HG02642 (cell line): ENCODE results near the gene L3MBTL4.

Experiments used
- ATAC-seq: cut with Tn5 transposase; IDR thresholded peaks from one replicate; pipeline ENCODE4 v1.9.1; 2021; ENCODE audit warnings: mild to moderate bottlenecking; ENCODE audit not compliant: unreplicated experiment, poor library complexity

Gene L3MBTL4

DNA sequence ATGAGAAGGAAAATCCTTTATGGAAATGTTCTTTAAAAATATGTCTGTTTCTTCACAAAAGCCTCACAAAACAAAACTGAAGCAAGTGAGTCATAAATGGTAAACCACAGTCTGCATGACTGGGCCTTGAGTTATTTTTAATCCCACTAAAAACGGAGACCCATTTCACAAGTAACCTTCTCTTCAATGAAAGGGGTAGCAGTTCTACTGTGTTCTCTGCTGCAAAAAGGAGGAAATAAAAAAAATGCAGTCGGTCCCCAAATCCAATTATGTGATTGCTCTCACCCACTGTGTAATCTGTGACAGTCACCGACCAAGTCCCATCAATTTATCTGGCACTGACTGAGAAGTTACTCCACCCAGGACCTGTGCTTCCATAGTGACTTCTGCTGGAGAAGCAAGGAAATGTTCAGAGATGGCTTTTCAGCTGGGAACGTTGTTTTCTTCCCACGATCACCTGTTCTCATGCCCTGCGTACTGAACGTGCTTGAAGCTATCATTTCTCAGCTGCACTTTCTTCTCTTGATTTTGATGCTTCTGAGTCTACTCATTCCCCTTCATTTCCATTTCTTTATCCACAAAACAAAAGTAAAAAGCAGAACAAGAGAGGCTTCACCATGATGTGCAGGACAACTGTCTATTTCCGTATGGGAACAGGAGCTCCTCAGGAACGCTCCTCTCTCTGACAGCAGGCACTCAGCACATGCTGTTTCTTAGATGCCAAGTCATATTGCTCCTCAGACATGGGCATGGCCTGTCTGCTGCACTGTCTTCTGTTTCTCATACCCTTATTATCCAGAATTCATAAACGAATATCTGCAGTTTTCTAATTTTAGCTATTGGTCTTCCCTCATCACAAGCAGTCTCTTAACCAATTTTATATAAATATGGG lies 439.4 kb downstream of the L3MBTL4 start:
- ATAC-seq, result peak; percentile 77

DNA sequence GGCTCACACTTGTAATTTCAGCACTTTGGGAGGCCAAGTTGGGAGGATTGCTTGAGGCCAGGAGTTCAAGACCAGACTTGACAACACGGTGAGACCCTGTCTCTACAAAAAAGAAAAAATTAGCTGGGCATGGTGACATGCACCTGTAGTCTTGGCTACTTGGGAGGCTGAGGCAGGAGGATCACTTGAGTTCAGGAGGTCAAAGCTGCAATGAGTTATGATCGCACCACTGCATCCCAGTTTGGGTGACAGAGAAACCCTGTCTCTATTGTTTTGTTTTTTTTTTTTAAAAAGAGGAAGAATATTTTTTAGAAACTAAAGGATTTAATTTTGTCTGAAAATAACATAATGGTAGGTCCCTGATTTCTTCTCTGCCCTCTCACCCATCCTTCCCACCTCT lies 440.0 kb downstream of the L3MBTL4 start:
- ATAC-seq, result no peak

DNA sequence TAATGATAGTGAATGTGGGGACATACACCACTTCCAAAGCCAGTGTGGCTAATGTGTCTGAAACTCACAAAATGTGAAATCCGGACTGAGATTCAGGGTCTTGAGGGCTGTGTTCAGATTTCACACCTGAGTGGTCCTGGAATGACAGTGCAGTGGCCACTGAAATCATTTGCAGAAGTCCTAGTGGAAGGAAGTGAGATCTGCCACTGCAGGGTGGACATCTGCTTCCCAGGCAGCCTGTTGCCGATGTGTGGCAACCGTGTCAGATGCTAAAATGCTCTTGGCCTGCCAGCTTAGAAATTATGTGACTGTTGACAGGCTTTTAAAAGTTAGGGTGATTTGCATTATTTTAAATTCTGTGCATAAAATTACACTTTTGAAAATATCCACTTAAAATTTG lies 441.6 kb downstream of the L3MBTL4 start:
- no peak for ATAC-seq

DNA sequence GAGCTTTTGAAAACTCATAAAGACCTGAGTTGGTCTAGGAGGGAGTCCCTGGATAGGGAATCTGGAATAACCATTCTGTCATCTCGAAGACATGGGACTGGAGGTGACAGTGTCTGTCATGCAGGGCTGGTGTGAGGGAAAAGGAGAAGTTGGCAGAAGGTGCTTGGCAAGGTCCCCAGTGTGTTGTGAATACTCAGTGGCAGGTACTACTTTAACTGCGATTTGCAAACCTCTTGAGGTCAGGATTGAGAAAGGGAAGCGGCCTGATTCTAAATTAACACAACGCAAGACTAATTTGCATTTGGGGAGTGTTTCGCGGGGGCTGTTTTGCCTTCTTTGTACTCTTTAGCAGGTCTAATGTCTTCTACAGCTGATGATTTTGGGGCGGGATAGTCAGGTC lies 442.4 kb downstream of the L3MBTL4 start:
- ATAC-seq, result peak; percentile 50

DNA sequence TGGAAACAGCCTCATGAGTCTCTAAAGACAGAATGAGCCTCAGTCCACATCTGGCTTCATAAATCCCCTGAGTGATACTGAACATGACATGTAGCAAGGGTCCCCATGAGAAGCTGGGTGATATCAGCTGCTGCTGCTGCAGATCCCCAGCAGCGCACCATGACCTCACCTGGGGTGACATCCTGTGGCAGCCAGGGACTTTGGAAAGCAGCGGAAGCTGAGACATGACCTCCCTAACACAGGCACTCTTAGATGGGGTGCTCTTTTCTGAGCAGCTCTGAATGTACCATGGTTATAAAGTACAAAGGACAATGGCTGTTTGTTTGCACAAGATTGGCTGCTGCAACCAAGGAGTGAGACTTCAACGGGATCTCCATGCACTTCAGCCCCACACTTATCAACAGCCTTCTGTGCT lies 444.7 kb downstream of the L3MBTL4 start:
- ATAC-seq, result no peak

DNA sequence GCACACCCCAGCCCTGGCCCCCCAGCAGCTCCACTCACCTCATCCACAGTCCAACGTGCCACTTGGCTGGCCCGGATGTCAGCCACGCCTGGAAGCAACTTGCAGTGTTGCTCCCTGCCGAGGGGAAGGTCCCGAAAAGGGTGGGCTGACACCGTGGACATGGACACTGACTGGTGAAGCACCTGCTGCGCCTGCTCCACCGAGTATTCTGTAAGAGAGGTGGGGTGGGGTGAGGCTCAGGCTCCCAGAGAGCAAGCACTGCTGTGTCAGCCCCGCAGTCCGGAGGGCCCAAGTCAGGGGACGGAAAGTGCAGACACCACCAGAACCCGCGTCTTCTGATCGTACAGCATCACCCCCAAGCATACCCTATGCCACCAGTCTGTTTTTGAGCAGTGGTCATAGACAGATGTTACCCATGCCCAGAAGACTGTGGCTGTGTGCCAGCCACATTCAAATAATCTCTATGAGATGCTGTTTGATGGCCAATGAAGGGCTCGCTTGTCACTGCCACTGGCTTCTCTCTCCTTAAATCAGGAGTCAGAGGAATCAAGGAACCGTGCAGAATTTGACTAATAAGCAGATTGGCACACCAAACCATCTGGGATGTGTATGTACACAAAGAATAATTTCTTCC lies 445.2 kb downstream of the L3MBTL4 start:
- no peak for ATAC-seq

DNA sequence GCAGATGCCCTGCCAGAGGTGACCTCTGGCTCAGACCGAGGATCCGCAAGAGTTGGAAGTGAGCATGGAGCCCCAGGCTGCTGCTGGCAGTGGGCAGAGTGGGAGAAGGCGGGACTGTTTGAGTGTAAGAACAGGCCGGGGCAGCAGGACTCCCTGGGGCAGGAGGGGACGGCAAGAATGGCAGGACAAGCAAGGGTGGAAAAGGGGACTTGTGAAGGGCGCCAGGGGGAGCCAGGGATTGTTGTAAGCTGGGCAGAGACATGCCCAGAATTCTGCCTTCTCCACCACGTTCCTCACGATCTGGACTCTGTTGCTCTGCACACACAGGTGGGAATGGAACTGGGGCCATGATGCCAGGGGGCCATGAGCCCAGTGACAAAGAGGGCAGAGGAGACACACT lies 447.0 kb downstream of the L3MBTL4 start:
- ATAC-seq, result no peak

DNA sequence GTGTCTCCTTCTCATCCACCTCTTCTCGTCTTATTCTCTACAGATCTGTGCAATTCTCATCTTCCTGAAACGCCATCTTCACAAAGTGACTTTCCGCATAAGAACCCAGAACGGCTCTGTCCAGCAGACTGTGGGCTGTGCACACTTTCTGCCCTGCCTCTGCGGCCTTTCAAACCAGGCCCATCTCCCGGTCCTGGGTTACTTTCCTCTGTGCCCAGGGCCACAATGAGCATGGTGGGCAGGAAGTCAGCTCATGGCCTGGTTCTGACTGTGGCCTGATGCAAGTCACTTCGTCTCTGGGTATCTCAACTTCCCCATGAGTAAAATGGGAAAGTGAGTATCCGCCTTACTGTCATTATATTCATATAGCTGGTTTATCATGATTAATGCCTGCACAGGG lies 447.7 kb downstream of the L3MBTL4 start:
- ATAC-seq, result no peak

DNA sequence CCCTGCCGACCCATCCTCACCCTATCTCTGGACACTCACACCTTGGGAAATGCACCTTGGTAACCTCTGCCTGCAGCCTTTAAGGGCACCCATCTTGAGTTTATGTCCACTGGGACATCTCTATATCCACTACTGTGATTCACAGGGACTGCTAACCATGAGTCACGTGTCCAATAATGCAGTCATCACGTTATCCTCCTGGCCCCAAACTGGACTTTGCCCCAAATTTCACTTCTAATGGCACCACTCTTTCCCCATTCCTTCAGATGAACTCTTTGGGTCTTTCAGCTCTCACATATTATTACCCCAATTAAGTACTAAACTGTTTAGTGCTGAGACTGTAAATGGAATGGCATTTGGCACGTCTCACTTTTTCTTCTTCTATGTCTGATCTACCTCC lies 448.2 kb downstream of the L3MBTL4 start:
- ATAC-seq, result no peak

DNA sequence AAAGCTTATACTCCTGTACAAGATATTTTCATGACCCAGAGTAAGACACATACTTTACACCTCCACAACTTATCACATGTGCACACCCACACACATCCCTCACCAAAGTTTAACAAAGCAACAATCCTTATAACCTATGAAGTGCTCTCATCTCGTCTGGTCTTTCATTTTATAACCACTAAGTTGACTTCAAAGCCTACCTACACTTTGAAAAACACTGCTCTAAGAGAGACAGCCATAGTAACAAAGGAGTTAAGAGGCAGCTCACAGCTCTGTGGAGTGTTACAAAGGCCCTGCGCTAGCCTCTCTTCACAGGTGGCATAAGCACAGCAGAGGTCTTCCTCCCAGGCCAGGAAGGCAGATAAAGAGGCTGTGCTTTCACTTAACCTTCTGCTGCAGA lies 449.7 kb downstream of the L3MBTL4 start:
- ATAC-seq, result no peak

DNA sequence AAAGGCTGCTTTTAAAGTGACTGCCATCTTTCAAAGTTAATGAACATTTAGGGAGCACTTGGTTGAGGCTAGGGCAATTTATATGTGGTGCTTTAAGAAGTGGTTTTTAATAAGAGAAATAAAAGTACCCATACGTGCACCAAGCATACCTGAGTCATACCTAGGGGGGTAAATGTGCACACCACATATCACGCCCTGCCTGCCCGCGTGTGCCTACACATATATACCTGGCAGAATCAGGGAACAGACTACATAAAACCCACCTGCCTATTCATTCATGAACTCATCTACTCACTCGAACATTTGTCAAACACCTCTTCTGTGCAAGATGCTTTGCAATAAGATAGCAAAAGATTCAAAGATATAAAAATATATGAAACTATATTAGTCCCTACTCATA lies 450.1 kb downstream of the L3MBTL4 start:
- no peak for ATAC-seq

DNA sequence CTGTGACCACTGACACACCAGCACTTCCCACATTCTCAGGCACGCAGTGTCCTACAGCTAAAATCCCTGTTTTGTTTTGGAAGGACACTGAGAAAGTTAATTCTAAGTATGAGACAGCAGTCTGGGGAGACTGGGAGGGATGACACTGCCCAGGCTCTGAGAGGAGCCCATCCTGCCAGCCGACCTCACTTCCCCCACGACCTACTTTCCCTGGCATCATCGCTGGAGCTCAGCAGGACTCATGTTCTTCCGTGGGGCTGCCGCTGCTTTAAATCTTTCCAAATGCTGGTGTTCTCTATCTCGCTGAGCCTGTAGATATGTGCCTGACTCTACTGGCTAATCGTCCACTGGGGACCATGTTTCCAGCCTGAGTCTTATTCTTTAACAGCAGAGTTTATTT lies 450.6 kb downstream of the L3MBTL4 start:
- ATAC-seq, result no peak

DNA sequence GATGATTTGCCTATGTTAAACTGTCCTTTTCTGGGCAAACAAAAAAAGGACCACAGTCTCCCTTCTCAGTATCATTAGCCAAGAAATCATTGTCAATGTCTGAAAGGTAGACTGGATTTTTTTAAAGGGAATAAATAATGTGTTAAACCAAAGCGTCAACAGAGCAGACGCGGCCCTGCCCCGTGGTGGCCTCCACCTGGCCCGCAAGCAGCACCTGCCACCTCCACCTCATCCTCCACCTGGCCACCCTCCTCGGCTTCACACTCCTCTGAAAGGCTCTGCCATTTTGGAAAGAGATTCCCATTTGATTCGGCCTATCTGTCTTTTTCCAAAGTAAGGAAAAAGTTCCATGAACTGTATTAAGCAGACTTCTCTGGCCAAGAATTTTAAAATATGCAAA lies 451.4 kb downstream of the L3MBTL4 start:
- no peak for ATAC-seq

DNA sequence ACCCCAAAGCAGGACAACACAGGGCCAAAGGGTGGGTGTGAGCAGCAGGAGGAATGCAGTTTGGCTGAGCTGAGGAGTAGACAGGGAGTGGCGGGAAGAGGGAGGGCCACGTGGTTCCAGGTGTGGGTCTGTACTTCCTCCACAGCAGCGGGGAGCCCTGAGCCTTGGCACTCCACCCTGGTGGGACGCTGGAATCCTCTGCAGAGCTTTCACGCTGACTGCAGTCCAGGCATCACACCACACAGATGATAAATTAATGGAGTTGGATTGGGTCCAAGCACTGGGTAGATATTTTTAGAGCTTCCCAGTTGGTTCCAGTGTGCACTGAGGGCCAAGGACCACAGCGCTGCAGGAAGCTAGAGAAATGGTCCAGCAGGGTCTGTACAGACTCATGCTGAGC lies 452.3 kb downstream of the L3MBTL4 start:
- no peak for ATAC-seq

DNA sequence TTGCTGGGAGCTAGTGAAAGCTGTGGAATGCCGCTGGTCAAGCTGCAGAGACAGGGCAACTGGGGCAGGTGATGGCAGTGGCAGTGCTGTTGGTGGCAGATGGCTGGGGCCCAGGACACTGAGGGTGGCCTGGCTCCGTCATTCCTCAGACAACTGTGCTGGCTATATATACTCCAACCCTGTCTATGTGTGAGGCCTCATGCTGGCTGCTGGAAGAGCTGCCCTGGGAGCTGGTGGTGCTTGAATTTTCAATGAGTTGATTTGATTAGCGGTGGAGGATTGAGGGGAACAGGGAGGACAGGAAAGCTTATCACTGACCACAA lies 452.9 kb downstream of the L3MBTL4 start:
- no peak for ATAC-seq

DNA sequence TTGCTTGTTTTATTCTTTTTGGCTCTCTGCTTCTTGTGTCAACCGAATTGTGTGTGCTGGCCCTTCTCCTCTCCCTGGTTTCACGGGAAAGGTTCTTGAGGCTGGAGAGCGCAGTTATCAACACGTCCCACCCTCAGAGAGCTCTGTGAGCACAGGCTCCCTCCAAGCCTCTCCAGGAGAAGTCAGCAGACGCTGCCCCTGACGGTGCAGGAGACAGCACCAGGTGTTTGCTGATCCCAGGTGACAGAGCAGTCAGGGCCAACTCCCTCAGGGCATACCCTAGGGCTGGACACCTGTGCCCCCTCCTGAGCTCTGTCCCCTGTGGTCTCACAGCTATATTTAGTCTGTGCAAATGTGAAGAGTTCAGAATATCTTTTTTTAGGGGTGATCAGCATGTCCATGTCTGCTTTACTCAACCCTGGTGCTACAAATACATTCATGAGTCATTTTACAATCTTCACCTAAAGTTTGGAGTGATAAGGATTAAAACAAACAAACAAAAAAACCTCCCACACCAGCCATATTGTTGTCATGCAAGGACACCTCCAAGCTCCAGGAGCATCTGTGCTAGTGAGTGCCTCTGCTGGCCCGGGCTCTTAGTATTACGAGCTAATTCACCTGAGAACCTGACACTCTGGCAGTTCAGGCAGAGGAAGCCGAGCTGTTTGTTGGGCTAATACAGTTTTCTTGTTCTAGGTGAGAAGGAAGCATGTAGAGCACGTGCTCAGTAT lies 453.4 kb downstream of the L3MBTL4 start:
- ATAC-seq, result no peak

DNA sequence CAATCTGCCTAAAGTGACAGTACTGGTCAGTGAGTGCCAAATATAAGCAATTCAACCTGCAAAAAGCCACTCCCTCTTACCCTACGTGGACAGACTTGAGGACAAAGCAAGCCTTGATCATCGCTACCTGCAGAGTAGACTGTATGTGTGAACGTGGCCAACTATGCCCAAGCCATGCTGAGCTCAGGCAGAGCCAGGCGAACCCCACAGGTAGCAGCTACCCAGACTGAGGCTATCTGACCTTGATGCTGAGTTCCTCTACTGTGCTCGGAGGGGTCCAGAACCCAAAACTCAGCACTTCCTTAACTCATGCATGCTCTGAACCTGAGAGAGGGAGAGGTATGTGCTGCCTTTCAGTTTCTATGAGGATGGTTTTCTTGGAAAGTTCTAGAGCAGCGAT lies 455.9 kb downstream of the L3MBTL4 start:
- no peak for ATAC-seq

DNA sequence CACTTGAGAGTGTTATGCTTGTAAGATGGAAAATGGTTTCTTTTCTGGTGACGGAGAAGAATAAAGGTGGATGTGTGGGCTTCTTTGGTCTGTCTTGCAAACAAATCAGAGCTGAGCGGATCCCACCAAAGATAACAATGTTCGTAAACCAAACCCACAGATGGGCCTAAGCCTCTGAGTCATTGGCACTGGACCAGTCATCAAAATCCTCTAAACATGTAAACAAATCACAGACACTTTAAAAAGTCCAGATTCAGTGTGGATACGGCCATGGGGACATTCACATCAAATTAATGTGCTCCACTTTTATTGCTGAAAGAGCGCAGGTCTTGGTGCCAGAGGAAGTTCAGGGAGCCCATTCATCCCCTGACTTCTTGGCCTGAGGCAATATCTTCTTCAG lies 458.9 kb downstream of the L3MBTL4 start:
- ATAC-seq, result no peak

DNA sequence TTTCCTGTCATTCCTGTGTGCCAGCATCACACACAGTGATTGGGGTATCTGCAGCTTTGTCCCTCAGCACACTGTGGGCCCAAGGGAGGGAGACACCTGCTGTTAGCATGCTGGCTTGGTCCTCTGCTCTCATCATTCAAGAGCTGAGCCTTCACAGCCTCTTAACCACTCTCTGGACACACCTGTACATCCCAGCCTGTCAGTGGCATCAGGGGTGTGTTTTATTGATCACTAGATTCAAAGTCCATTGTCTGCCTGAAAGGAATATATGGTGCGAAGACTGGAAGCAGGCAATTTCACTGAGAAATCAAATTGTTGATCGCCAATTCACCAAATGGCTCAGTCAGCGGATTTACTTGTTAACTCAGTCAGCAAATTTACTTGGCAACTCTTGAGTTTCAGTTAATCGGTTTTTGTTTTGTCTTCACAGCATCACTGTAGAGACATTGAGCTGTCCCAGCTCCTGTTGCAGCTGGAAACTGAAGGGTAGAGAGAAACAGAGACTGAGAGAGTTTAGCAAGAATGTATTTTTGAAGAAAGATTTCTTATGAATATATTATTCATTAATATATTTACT lies 463.1 kb downstream of the L3MBTL4 start:
- ATAC-seq, result no peak

DNA sequence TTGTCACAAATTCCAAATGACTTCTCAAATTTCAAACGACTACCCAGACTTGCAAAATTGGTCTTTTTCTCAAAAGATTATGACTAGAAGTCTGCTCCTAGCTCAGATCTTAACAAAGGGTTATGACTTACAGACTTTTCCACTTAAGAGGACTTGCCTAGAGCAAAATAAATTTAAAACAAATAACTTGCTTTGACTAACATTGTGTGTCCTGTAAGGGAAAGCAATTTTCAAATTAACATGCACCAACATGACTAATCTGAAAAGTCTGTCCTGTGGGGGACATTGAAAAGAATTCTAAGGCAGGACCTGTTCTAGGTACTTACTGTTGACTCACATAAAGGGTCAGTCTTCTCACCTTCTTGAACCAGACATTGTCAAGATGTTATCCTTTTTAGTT lies 465.9 kb downstream of the L3MBTL4 start:
- ATAC-seq, result no peak

DNA sequence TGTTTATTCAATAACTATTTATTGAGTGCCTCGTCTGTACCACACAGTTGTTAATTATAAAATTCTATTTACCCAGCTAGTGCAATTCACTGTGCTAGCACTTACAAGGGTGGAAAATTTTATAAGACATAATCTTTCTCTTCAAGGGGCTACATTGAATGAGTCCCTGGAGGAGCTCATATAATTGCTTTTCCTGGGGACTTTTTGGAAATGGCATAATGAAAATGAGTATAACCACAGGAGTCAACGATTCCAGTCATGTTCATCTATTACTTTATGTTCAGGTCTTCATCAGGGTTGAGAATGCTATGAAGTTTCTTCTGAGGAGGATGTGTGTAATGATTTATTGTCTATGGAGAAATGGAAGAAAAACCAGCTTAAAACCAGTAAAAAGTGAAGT lies 466.5 kb downstream of the L3MBTL4 start:
- ATAC-seq, result no peak
